GM12878 (cell line): Measurements from ENCODE around the gene PHF2. TPM values are rescaled to one million over a fixed set of nuclear protein-coding genes. Genes with fewer than 3 reads are reported as not detected.

Source experiments
- ATAC-seq: fragments of 200-7000 bp; cut with Tn5 transposase; 3 replicates; pipeline ENCODE4 v1.9.1; 2020; ENCODE audit warnings: mild to moderate bottlenecking, moderate library complexity
- BruUV-seq: library from RNA; stranded (reverse); fragments of 400-500 nt; replicated peaks from 2 replicates; lab custom pipeline; 2021; lab: Mats Ljungman, UMichigan
- CTCF ChIA-PET: fragments of 300-600 bp; sonication (Branson Sonifier 250); formaldehyde crosslinking; extraction: SDS; loops from one replicate; lab custom pipeline; 2021; ENCODE audit warnings: inconsistent platforms; lab: Yijun Ruan, JAX
- POLR2A ChIA-PET: fragments of 350-600 bp; formaldehyde crosslinking; extraction: SDS; loops from one replicate; lab custom pipeline; 2021; ENCODE audit warnings: inconsistent platforms; lab: Charles Lee
- RAD21 ChIA-PET: fragments of 300-600 bp; sonication (Branson Sonifier 250); formaldehyde crosslinking; loops from one replicate; lab custom pipeline; 2023; ENCODE audit warnings: antibody characterized with exemption; ENCODE audit not compliant: unreplicated experiment; lab: Charles Lee
- SMC1A ChIA-PET: fragments of 300-600 bp; sonication (Branson Sonifier 250); formaldehyde crosslinking; loops from one replicate; lab custom pipeline; 2023; ENCODE audit not compliant: unreplicated experiment, uncharacterized antibody; lab: Charles Lee
- DNase-seq: peaks from one replicate; pipeline ENCODE4 v3.0.0-alpha.2; 2011; ENCODE audit warnings: low read depth, low spot score
- FAIRE-seq: peaks from 3 replicates; lab custom pipeline; 2011; peaks lifted over from hg19 to GRCh38; lab: Jason Lieb, UNC
- H2AFZ ChIP-seq: 2 replicates; pipeline ENCODE4 v1.6.0; 2011; ENCODE audit warnings: low read depth, low read length, control low read depth; ENCODE audit not compliant: control insufficient read depth
- H3K27ac ChIP-seq: 2 replicates; pipeline ENCODE4 v1.5.1; 2011; ENCODE audit warnings: control low read depth; ENCODE audit not compliant: control insufficient read depth, insufficient read depth
- H3K27me3 ChIP-seq, 2 experiments: replicated peaks in 1 of 2; 2 replicates each; pipeline versions ENCODE4 v1.6.0 to v1.6.1; 2011; ENCODE audit warnings: low read length in 1 of 2; ENCODE audit not compliant: control insufficient read depth in 2 of 2, insufficient read depth in 2 of 2
- H3K36me3 ChIP-seq, 2 experiments: 2 replicates each; pipeline ENCODE4 v1.5.1; 2011; ENCODE audit warnings: low read length in 1 of 2; ENCODE audit not compliant: control insufficient read depth in 2 of 2, insufficient read depth in 2 of 2
- H3K4me1 ChIP-seq: 2 replicates; pipeline ENCODE4 v1.6.1; 2011; ENCODE audit warnings: mild to moderate bottlenecking, low read length, moderate library complexity, mixed read lengths; ENCODE audit not compliant: control insufficient read depth, insufficient read depth
- H3K4me2 ChIP-seq: 2 replicates; pipeline ENCODE4 v1.6.0; 2011; ENCODE audit warnings: control low read depth; ENCODE audit not compliant: control insufficient read depth, insufficient read depth
- H3K4me3 ChIP-seq: fragments of 200-600 bp; sonication (generic); 2 replicates; pipeline ENCODE4 v1.5.1; 2016
- H3K79me2 ChIP-seq: 2 replicates; pipeline ENCODE4 v1.6.0; 2011; ENCODE audit warnings: low read length; ENCODE audit not compliant: control insufficient read depth, insufficient read depth
- H3K9ac ChIP-seq: 2 replicates; pipeline ENCODE4 v1.8.0; 2011; ENCODE audit warnings: low read length, control low read depth, mixed read lengths; ENCODE audit not compliant: control insufficient read depth, insufficient read depth
- H3K9me3 ChIP-seq: replicated peaks from 3 replicates; pipeline ENCODE4 v1.5.1; 2011; ENCODE audit warnings: mild to moderate bottlenecking, low read length; ENCODE audit not compliant: control insufficient read depth, insufficient read depth
- H4K20me1 ChIP-seq: 2 replicates; pipeline ENCODE4 v1.6.0; 2011; ENCODE audit not compliant: control insufficient read depth, insufficient read depth
- BHLHE40 ChIP-seq, 2 experiments: fragments of 450-650 bp in 1 of 2; IDR thresholded peaks; 2 replicates each; pipeline ENCODE4 v1.6.1; 2011 to 2017; ENCODE audit warnings: low read depth in 2 of 2, borderline replicate concordance in 1 of 2, improper control_type of control experiment in 1 of 2, low read length in 1 of 2, mild to moderate bottlenecking in 1 of 2
- CREM ChIP-seq: IDR thresholded peaks from 2 replicates; pipeline ENCODE4 v1.6.1; 2014; ENCODE audit warnings: antibody characterized with exemption, low read depth
- GABPA ChIP-seq: IDR thresholded peaks from 2 replicates; pipeline ENCODE4 v1.6.1; 2014; ENCODE audit warnings: antibody characterized with exemption, low read depth, mild to moderate bottlenecking, inconsistent platforms
- GATAD2B ChIP-seq: fragments of 450-650 bp; conservative IDR thresholded peaks from 2 replicates; pipeline ENCODE4 v1.6.1; 2017; ENCODE audit warnings: low read depth, mild to moderate bottlenecking, moderate library complexity
- HDAC6 ChIP-seq: fragments of 200-600 bp; sonication (generic); IDR thresholded peaks from one replicate; pipeline ENCODE4 v1.8.0; 2017; ENCODE audit warnings: antibody characterized with exemption; ENCODE audit not compliant: unreplicated experiment
- LARP7 ChIP-seq: fragments of 450-650 bp; IDR thresholded peaks from 2 replicates; pipeline ENCODE4 v1.6.1; 2017; ENCODE audit warnings: mild to moderate bottlenecking
- NBN ChIP-seq: fragments of 450-650 bp; IDR thresholded peaks from 2 replicates; pipeline ENCODE4 v1.6.1; 2016
- NFXL1 ChIP-seq: fragments of 450-650 bp; IDR thresholded peaks from 2 replicates; pipeline ENCODE4 v1.6.1; 2017; ENCODE audit warnings: antibody characterized with exemption, mild to moderate bottlenecking, borderline replicate concordance
- PML ChIP-seq: IDR thresholded peaks from 2 replicates; pipeline ENCODE4 v1.6.1; 2012; ENCODE audit warnings: low read length, inconsistent platforms
- RAD51 ChIP-seq: fragments of 450-650 bp; IDR thresholded peaks from 2 replicates; pipeline ENCODE4 v1.6.1; 2016; ENCODE audit warnings: moderate library complexity, mild to moderate bottlenecking, inconsistent platforms
- RB1 ChIP-seq: fragments of 450-650 bp; formaldehyde crosslinking; IDR thresholded peaks from 2 replicates; pipeline ENCODE4 v1.6.1; 2017; ENCODE audit warnings: mild to moderate bottlenecking, borderline replicate concordance
- SIN3A ChIP-seq: IDR thresholded peaks from 2 replicates; pipeline ENCODE4 v1.6.1; 2012; ENCODE audit warnings: low read depth, low read length, improper control_type of control experiment
- SIX5 ChIP-seq: IDR thresholded peaks from 2 replicates; pipeline ENCODE4 v1.6.1; 2011; ENCODE audit warnings: mild to moderate bottlenecking, low read depth, low read length, moderate library complexity; ENCODE audit not compliant: severe bottlenecking
- SPI1 ChIP-seq: IDR thresholded peaks from 2 replicates; pipeline ENCODE4 v1.6.1; 2011; ENCODE audit warnings: low read depth, mild to moderate bottlenecking, low read length, moderate library complexity, borderline replicate concordance; ENCODE audit not compliant: insufficient read depth
- STAT3 ChIP-seq: IDR thresholded peaks from 2 replicates; pipeline ENCODE4 v1.6.1; 2011; ENCODE audit warnings: low read depth, low read length, improper control_type of control experiment
- ZZZ3 ChIP-seq: IDR thresholded peaks from 2 replicates; pipeline ENCODE4 v1.6.1; 2011; ENCODE audit warnings: low read depth; ENCODE audit not compliant: control insufficient read depth, insufficient read length
- WGBS: methylation state at CpG from one replicate; pipeline ENCODE4 v1.1.6; 2016; ENCODE audit warnings: low lambda C conversion rate; ENCODE audit not compliant: insufficient replicate concordance, insufficient coverage; ENCODE audit errors: missing lambda C conversion rate; 5-methylcytosine and 5-hydroxymethylcytosine counted together
- in situ Hi-C: fragments of 300-500 bp; cut with MboI; formaldehyde crosslinking; loops from 9 replicates; pipeline ENCODE4 v1.14.3; 2018; ENCODE audit warnings: mixed read lengths
- intact Hi-C: fragments of 100-400 bp; cut with micrococcal nuclease; formaldehyde crosslinking; loops from one replicate; pipeline ENCODE4 v1.14.2; 2022; ENCODE audit not compliant: unreplicated experiment
- polyA plus RNA-seq, 11 experiments: library from polyadenylated mRNA; depleted of rRNA in 4 of 11; unstranded in 6 of 11; stranded (reverse) in 5 of 11; fragments of >200 nt; fragmentation: Nextera tagmentation in 4 of 11; fragmentation: Illumina TruSeq in 1 of 11; extraction: Ambion mirVana in 4 of 11; extraction: Trizol in 1 of 11; gene quantifications; 1 replicate in 1 of 11; 2 replicates in 10 of 11; pipeline versions ENCODE4 v1.2.1 to v1.2.3, GENCODE V29; 2011 to 2016; ENCODE audit warnings: inconsistent platforms in 2 of 11, missing spikeins in 2 of 11, low read depth in 1 of 11
- total RNA-seq, 4 experiments: library from RNA; depleted of rRNA in 3 of 4; stranded (reverse); fragments of >200 nt in 3 of 4; fragmentation: Illumina TruSeq in 1 of 4; extraction: Trizol in 1 of 4; gene quantifications; 2 replicates each; pipeline versions ENCODE4 v1.2.1 to v1.2.3, GENCODE V29; 2013 to 2021
- TF ChIP-seq, protein P1 (sequence below): IDR thresholded peaks from 2 replicates; pipeline ENCODE4 v1.6.1; 2011; ENCODE audit warnings: low read depth, mild to moderate bottlenecking, low read length, moderate library complexity, borderline replicate concordance; ENCODE audit errors: extremely low read depth

The PHF2 gene
- total and polyA plus RNA-seq, 10 of the 15 experiments (the other 5 are each of a cell fraction or from before 2014, with no cell fraction given): 0.34 to 13.3 (median 5.5) TPM

DNA sequence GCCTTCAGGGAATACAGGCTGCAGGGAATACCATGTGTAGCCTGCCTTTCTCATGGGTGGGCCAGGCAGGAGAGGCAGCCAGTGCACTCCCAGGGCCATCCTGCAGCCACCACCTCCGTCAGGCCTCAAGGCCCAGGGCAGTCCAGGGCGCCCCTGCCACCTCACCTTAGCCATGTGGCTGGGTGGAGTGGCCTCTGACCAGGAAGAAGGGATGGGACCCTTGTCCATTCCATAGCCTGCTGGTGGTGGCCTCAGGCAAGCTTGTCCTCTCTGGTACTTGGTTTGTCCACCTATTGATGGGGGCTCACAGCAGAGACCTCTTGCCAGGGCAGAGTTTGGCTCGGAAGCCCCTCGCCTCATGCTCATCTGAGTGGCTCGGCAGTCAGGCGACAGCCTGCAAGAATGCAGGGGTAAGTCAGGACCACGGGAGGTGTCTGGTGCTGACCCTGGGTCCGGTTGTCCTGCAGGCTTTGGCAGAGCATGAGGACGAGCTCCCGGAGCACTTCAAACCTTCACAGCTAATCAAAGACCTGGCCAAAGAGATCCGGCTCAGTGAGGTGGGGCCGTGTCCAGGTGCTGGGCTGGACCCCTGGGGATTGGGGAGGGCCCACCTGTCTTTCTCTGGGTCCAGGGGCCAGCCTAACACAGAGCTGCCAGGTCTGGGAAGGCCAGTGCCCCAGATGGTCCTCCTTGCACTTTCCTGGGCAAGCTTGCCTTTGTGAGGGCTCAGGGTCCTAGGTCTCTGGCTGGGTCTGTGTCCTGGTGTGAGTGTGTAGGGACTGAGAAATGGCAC is 82.9 kb downstream of the PHF2 start (continued):
- TF ChIP-seq, protein P1, sequence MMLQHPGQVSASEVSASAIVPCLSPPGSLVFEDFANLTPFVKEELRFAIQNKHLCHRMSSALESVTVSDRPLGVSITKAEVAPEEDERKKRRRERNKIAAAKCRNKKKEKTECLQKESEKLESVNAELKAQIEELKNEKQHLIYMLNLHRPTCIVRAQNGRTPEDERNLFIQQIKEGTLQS: no peak
- no peak for TF ChIP-seq STAT3

DNA sequence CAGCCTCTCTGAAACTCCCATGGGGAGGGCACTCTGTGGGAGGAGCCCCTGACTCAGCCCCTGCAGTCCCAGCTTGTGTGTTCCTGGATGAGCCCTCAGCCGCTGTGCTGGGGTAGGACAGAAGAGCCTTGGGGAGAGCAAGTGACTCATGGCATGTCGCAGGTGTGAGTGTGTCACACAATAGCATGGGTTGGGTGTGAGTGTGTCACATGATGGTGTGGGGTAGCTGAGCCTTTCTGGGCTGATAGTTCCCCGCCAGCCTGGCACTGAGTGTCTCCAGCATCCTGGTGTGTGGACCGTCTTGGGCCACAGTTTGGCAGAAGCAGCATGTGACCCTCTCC is 83.4 kb downstream of the PHF2 start:
- FAIRE-seq: no peak
- Histone ChIP-seq H2AFZ (no peak overlapping the region), H3K36me3 (peaks cover 0 to 2% of the 10 kb centered on the region in 2 experiments; a peak in 2 of 4 replicates), H3K9ac (no peak overlapping the region), H3K9me3 (no peaks in the 10 kb centered on the region), H3K4me2 (no peak overlapping the region), H3K79me2 (no peaks in the 10 kb centered on the region), H3K27me3 (no peaks in the 10 kb centered on the region), H3K4me3 (no peak overlapping the region), H3K4me1 (no peaks in the 10 kb centered on the region)
- CTCF ChIA-PET: no interaction called here
- intact Hi-C loops: no loop called here
- BruUV-seq: no TSS peak
- ATAC-seq: no peak
- WGBS: 98% methylated on average over 4 of the region's 4 CpGs
- no peak for DNase-seq
- TF ChIP-seq PML (no peak), SIX5 (no peak), CREM (no peak), RB1 (no peak), RAD51 (no peak), LARP7 (no peak), BHLHE40 (IDR thresholded peaks at IDR 0.05; ENCODE audit: borderline replicate concordance in 1 of 2, low read depth in 2 of 2, low read length in 1 of 2) (no peak), NFXL1 (no peak), SPI1 (no peak), GATAD2B (no peak), HDAC6 (no peak), NBN (no peak), ZZZ3 (no peak), SIN3A (no peak), GABPA (no peak)
- TF ChIP-seq, all 136 proteins: peak for 0
- SMC1A ChIA-PET: no interaction called here
- H4K20me1 ChIP-seq: no peaks in the 10 kb centered on the region
- in situ Hi-C loops: no loop called here
- RAD21 ChIA-PET: no interaction called here
- POLR2A ChIA-PET: no interaction called here
- H3K27ac ChIP-seq: no peak overlapping the region
